Measurements from ENCODE around the gene HOXD4.

HOXD4 gene

GRCh38 chr2:176126929-176127773, 24.2 kb upstream of the HOXD4 start:
- peak in 1 of 2 donors; percentile 26 for DNase-seq (ENCODE audit: extremely low read depth in 1 of 2, low read depth in 1 of 2)

DNA sequence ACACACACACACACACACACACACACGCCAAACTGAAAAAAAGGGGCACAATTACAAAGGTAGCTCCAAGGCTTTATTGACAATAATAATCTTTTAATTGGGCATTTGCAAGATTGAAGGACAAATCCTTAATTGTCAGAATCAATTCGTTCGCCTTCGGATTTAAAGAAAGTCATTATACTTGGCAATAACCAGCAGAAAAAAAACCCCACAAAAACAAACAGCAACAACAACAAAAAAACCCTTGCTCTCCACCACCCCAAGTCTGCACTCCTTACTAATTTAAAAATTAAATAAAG, 23.6 kb upstream of the HOXD4 start:
- no peak for DNase-seq (ENCODE audit: extremely low read depth in 1 of 2, low read depth in 1 of 2)

- no peak for DNase-seq (ENCODE audit: extremely low read depth in 1 of 2, low read depth in 1 of 2)
Measured at GRCh38 chr2:176128172-176128981, 23.0 kb upstream of the HOXD4 start.

GRCh38 chr2:176128982-176129796, 22.2 kb upstream of the HOXD4 start, which contains the start of gene HOXD8:
Gene HOXD8, plus strand, starts transcription at chr2:176129705. Its CDS starts 662 bp downstream, at chr2:176130367.
- DNase-seq (ENCODE audit: extremely low read depth in 1 of 2, low read depth in 1 of 2): no peak

- no peak for DNase-seq (ENCODE audit: extremely low read depth in 1 of 2, low read depth in 1 of 2)
Measured at GRCh38 chr2:176129813-176130146, 21.6 kb upstream of the HOXD4 start.

DNA sequence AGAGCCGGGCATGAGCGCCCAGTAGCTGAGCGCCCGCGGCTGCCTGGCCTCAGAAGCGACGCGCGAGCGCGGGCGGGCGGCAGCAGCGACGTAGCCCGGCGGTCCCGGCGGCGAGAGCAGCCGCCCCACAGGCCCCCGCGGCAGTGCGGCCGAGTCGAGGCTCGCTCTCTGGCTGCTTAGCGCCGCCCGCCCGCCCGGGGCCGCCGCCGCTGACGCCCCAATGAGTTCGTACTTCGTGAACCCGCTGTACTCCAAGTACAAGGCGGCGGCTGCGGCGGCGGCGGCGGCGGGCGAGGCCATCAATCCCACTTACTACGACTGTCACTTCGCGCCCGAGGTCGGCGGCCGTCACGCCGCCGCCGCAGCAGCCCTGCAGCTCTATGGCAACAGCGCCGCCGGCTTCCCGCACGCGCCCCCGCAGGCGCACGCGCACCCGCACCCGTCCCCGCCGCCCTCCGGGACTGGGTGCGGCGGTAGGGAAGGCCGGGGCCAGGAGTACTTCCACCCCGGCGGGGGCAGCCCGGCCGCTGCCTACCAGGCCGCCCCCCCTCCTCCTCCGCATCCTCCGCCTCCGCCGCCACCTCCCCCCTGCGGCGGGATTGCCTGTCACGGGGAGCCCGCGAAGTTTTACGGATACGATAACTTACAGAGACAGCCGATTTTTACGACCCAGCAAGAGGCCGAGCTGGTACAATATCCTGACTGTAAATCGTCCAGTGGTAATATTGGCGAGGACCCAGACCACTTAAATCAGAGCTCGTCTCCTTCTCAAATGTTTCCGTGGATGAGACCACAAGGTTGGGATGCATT, 21.0 kb upstream of the HOXD4 start:
- DNase-seq (ENCODE audit: extremely low read depth in 1 of 2, low read depth in 1 of 2): no peak

GRCh38 chr2:176130957-176131847, 20.1 kb upstream of the HOXD4 start:
- no peak for DNase-seq (ENCODE audit: extremely low read depth in 1 of 2, low read depth in 1 of 2)

DNA sequence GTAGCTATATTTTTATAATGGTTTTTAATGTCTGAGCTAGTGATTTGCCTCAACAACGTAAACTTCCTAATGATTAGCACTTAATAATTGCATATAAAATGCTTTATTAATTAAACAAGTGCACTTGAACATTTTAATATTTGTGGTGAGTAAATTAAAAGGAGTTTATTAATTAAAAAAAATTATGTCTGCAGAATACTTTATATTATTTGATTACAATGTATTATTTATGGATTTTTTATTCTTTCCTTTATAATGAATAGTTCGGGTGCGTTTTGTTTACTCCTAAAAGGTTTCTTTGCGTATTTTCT, 19.5 kb upstream of the HOXD4 start:
- DNase-seq (ENCODE audit: extremely low read depth in 1 of 2, low read depth in 1 of 2): no peak

DNA sequence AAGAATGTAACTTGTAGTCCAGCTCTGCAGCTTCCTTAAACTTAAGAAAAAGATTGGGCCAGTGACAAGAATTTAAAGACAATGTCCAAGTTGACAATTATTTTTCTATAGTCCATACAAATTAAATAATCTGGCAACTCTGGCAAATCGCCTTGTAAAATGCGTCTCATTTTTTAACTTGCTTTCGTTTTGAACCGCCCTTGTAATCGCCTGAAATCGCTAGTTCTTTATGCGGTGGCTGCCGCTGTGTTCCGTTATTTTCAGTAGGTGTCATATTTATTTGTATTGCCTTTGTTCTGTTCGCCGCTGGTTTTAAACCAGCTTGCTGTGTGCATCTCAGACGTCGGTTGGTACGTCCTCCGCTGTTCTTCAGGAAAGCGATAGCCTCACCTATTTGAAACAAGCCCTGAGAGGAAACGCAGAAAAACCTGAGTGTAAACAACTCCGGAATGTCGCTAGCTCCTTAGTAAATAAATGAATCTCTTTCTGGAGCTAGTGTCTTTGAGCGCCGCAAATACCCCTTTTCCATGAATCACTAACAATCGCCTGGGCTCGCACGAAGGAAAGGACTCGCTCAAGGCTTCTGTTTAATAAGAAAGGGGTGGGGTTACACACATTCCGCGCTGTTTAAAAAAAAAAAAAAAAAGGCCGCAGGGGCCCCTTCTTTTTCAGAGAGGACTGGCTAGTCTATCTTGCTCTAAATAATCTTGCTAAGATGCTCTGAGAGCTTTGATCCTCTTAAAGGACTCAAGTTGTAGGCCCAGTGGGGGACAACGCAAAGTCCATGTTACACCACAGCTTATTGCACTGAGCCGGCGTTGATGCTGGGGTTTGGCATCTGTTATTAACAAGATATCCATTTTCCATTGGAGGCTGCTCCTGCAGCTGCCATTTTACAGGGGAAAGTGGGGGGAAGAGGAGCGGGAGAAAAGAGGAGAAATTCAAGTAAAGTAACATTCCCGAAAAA, 18.9 kb upstream of the HOXD4 start:
- DNase-seq (ENCODE audit: extremely low read depth in 1 of 2, low read depth in 1 of 2): no peak

DNA sequence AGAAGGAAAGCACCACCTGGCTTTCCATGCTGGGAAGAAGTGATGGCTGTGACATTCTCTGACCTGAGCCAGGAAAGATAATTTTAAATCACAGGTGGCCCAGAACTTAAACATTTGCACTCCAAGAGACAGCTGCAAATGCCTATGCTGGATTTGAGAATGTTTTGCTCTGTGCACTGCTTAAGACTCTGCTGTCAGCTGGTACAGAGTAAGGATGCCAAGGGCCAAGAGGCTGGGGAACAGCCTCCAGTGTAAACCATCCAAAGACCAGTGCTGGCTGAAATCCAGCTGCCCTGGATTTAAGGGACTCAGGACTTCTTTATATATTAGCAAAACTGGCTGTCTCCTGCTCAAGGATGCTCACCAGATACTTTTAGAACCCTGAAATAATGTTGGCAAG, 18.0 kb upstream of the HOXD4 start:
- no peak for DNase-seq (ENCODE audit: extremely low read depth in 1 of 2, low read depth in 1 of 2)

- no peak for DNase-seq (ENCODE audit: extremely low read depth in 1 of 2, low read depth in 1 of 2)
Measured at GRCh38 chr2:176134035-176134434, 17.3 kb upstream of the HOXD4 start.

- no peak for DNase-seq (ENCODE audit: extremely low read depth in 1 of 2, low read depth in 1 of 2)
Measured at GRCh38 chr2:176135035-176135440, 16.3 kb upstream of the HOXD4 start.

GRCh38 chr2:176136374-176137251, 14.7 kb upstream of the HOXD4 start:
- DNase-seq (ENCODE audit: extremely low read depth in 1 of 2, low read depth in 1 of 2): no peak

GRCh38 chr2:176137252-176137580, 14.1 kb upstream of the HOXD4 start:
- DNase-seq (ENCODE audit: extremely low read depth in 1 of 2, low read depth in 1 of 2): no peak

- no peak for DNase-seq (ENCODE audit: extremely low read depth in 1 of 2, low read depth in 1 of 2)
Measured at GRCh38 chr2:176137906-176138305, 13.4 kb upstream of the HOXD4 start.

DNA sequence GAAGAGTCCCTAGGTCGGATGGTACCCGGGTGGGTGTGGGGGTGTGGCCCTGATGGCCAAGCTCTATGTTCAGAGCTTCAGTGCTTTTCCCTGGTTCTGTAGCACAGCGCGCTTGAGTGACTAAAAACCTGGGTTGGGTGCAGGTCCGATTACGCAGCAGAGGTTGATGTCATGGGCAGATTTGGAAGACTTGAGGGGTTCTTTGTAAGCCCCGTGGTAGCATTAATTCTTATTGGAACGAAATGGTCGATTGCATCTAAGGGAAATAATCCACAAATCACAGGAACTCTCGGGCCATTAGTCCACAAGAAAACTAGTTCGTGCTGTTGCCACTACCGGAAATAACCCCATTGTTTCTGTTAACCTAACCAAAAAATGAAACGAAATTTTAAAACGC, 12.8 kb upstream of the HOXD4 start:
- no peak for DNase-seq (ENCODE audit: extremely low read depth in 1 of 2, low read depth in 1 of 2)

GRCh38 chr2:176138923-176139660, 12.3 kb upstream of the HOXD4 start:
- no peak for DNase-seq (ENCODE audit: extremely low read depth in 1 of 2, low read depth in 1 of 2)
